SU-DHL-6 (cell line): ENCODE data around the gene POLR3B.

Source experiments
- H2AFZ ChIP-seq: fragments of 200-600 bp; sonication (generic); 2 replicates; pipeline ENCODE4 v1.6.1; 2014; ENCODE audit warnings: low read depth, mild to moderate bottlenecking, moderate library complexity, mixed read lengths, antibody characterized with exemption, low read length; ENCODE audit not compliant: severe bottlenecking
- H3F3A ChIP-seq: fragments of 200-600 bp; shearing (Covaris generic); 2 replicates; pipeline ENCODE4 v1.6.0; 2016; ENCODE audit warnings: antibody characterized with exemption, mild to moderate bottlenecking; ENCODE audit not compliant: insufficient read depth
- H3K27ac ChIP-seq: fragments of 200-600 bp; sonication (generic); 2 replicates; pipeline ENCODE4 v1.5.1; 2016; ENCODE audit warnings: low read depth, mild to moderate bottlenecking, low read length, moderate library complexity, mixed read lengths
- H3K27me3 ChIP-seq: fragments of 200-600 bp; sonication (generic), shearing (Covaris generic); 2 replicates; pipeline ENCODE4 v1.6.0; 2014; ENCODE audit warnings: mild to moderate bottlenecking, low read length
- H3K36me3 ChIP-seq: fragments of 200-600 bp; sonication (generic); 2 replicates; pipeline ENCODE4 v1.6.1; 2014; ENCODE audit warnings: mild to moderate bottlenecking, low read length, mixed read lengths
- H3K4me2 ChIP-seq: fragments of 300-600, 200-600 bp; shearing (Covaris generic), sonication (generic); 2 replicates; pipeline ENCODE4 v1.6.0; 2014; ENCODE audit warnings: low read length, low read depth, mild to moderate bottlenecking; ENCODE audit not compliant: poor library complexity, severe bottlenecking
- H3K4me3 ChIP-seq: fragments of 200-600 bp; sonication (generic); 2 replicates; pipeline ENCODE4 v1.5.1; 2014; ENCODE audit warnings: antibody characterized with exemption, low read length, mild to moderate bottlenecking, mixed read lengths; ENCODE audit not compliant: insufficient read depth, poor library complexity, severe bottlenecking
- H3K79me2 ChIP-seq: fragments of 200-600 bp; sonication (generic); 2 replicates; pipeline ENCODE4 v1.6.1; 2014; ENCODE audit warnings: mild to moderate bottlenecking, low read length, moderate library complexity; ENCODE audit not compliant: insufficient read depth
- H3K9ac ChIP-seq: fragments of 200-600 bp; sonication (generic); 2 replicates; pipeline ENCODE4 v1.7.0; 2014; ENCODE audit warnings: mild to moderate bottlenecking, low read length
- H3K9me2 ChIP-seq: fragments of 200-600 bp; sonication (generic); replicated peaks from 2 replicates; pipeline ENCODE4 v1.6.1; 2014; ENCODE audit warnings: low read length; ENCODE audit not compliant: insufficient read depth
- H3K9me3 ChIP-seq: fragments of 200-600 bp; sonication (generic); 2 replicates; pipeline ENCODE4 v1.6.1; 2014; ENCODE audit warnings: low read length, mixed read lengths; ENCODE audit not compliant: insufficient read depth
- H4K20me1 ChIP-seq: fragments of 200-600 bp; sonication (generic); 2 replicates; pipeline ENCODE4 v1.6.1; 2014; ENCODE audit warnings: low read depth, mild to moderate bottlenecking, antibody characterized with exemption, low read length, moderate library complexity, mixed read lengths
- EZH2phosphoT487 ChIP-seq: fragments of 200-600 bp; sonication (generic), shearing (Covaris generic); conservative IDR thresholded peaks from 2 replicates; pipeline ENCODE4 v1.6.1; 2018; ENCODE audit warnings: mild to moderate bottlenecking, antibody characterized with exemption, low read length, moderate library complexity, mixed read lengths
- TF ChIP-seq, protein P1 (sequence below): fragments of 200-600 bp; sonication (generic); IDR thresholded peaks from one replicate; pipeline ENCODE4 v1.5.1; 2017; ENCODE audit warnings: antibody characterized with exemption, mild to moderate bottlenecking, low read length, moderate library complexity; ENCODE audit not compliant: insufficient read depth, poor library complexity, severe bottlenecking

Gene POLR3B

DNA sequence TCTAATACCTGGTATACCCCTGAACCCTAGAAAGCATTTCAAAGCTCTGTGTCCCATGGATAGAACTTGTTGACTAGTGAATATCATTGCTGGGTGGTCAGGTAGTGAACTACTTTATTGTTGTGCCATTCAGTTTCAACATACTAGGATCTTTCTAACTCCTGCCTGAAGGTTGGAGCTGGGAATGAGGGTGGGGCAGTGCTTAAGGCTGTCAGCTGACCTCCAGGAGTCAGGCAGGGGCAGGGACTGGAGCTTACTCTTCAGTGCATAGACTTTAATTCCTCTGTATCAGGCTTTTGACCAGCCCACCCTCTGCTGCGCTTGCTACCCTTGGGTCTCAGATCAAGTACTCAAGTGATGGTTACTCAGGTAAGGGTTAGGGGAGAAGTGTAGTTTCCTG lies 122.7 kb downstream of the POLR3B start:
- H3K9me2 ChIP-seq: no peaks in the 10 kb centered on the region
- H3K36me3 ChIP-seq: 0 out of 2 replicates have a peak, but pooled peaks cover 5% of the 10 kb centered on the region
- H3K79me2 ChIP-seq: no peaks in the 10 kb centered on the region
- H3K9ac ChIP-seq: no peak overlapping the region
- no peak overlapping the region for H3K4me2 ChIP-seq
- H3F3A ChIP-seq: no peaks in the 10 kb centered on the region
- H3K4me3 ChIP-seq: no peak overlapping the region
- no peak overlapping the region for H3K27ac ChIP-seq
- H3K9me3 ChIP-seq: no peaks in the 10 kb centered on the region
- no peak overlapping the region for H2AFZ ChIP-seq
- H3K27me3 ChIP-seq: no peaks in the 10 kb centered on the region
- TF ChIP-seq EZH2phosphoT487: no peak
- TF ChIP-seq, protein P1, sequence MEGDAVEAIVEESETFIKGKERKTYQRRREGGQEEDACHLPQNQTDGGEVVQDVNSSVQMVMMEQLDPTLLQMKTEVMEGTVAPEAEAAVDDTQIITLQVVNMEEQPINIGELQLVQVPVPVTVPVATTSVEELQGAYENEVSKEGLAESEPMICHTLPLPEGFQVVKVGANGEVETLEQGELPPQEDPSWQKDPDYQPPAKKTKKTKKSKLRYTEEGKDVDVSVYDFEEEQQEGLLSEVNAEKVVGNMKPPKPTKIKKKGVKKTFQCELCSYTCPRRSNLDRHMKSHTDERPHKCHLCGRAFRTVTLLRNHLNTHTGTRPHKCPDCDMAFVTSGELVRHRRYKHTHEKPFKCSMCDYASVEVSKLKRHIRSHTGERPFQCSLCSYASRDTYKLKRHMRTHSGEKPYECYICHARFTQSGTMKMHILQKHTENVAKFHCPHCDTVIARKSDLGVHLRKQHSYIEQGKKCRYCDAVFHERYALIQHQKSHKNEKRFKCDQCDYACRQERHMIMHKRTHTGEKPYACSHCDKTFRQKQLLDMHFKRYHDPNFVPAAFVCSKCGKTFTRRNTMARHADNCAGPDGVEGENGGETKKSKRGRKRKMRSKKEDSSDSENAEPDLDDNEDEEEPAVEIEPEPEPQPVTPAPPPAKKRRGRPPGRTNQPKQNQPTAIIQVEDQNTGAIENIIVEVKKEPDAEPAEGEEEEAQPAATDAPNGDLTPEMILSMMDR: no peak
- no peaks in the 10 kb centered on the region for H4K20me1 ChIP-seq

DNA sequence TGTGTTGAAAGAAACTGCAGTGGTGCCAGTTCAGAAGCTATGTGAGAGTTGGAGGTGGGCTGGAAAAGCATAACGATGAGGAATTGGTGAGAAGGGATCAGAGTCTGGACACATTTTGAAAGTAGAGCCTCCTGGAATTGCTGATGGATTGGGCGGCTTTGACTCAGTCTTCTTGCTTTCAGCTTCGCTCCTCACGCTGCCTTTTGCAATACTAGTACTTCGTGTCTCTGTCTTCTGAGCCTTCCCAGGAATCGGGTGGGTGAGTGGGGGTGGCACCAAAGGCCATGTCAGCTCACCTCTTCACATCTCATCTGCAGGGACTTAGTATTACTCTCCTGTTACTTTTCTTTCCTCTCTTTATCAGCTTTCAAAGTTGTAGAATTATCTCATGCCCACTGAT lies 123.7 kb downstream of the POLR3B start:
- TF ChIP-seq, protein P1: no peak
- no peak for TF ChIP-seq EZH2phosphoT487
- Histone ChIP-seq H3K4me2 (no peak overlapping the region), H3F3A (no peaks in the 10 kb centered on the region), H3K9ac (no peak overlapping the region), H3K27me3 (no peaks in the 10 kb centered on the region), H2AFZ (no peak overlapping the region), H3K79me2 (no peaks in the 10 kb centered on the region), H4K20me1 (no peaks in the 10 kb centered on the region), H3K9me3 (no peaks in the 10 kb centered on the region), H3K27ac (no peak overlapping the region), H3K4me3 (no peak overlapping the region), H3K36me3 (0 out of 2 replicates have a peak, but pooled peaks cover 5% of the 10 kb centered on the region), H3K9me2 (no peaks in the 10 kb centered on the region)

DNA sequence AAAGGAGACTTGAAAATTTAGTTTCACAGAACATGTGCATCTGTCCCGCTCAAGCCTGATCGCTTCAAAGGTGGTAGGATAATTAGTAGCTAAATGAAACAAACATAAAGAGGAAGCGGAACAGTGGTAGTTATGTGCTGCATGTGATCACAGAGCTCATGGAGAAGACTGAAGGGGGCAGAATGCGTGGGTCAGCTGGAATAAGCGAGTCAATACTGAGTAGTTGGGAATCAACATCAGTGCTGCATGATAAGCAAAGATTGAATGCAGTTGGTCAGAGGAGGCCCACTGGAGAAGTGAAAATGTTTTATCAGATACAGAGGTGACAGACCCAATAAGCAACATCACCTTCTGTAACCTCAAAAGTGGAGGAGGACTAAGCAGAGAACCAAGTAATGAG lies 130.1 kb downstream of the POLR3B start:
- H3K79me2 ChIP-seq: no peaks in the 10 kb centered on the region
- H3K36me3 ChIP-seq: no peaks in the 10 kb centered on the region
- H4K20me1 ChIP-seq: no peaks in the 10 kb centered on the region
- H3K9me3 ChIP-seq: no peaks in the 10 kb centered on the region
- no peaks in the 10 kb centered on the region for H3K27me3 ChIP-seq
- TF ChIP-seq, protein P1: no peak
- TF ChIP-seq EZH2phosphoT487: no peak
- H2AFZ ChIP-seq: no peak overlapping the region
- no peak overlapping the region for H3K4me2 ChIP-seq
- no peak overlapping the region for H3K9ac ChIP-seq
- H3K27ac ChIP-seq: no peak overlapping the region
- no peak overlapping the region for H3K4me3 ChIP-seq
- no peaks in the 10 kb centered on the region for H3F3A ChIP-seq
- H3K9me2 ChIP-seq: no peaks in the 10 kb centered on the region

DNA sequence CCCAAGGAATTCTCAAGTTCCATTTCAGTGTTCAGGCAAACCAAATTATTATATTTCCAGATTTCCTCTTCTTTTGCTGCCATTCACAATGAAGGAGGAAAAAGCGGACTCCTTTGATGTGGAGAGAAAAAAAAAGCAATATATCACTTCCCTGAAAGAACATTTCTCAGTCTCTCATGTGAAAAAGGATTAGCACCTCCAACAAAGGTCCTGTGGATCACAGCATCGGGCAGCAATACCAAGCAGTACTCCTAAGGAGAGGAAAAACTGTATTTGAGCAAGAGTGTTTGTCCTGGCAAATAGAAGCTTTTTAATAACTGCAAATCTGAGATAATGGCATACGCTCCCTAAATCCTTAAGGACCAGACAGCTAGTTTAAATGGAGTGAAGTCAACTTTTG lies 131.3 kb downstream of the POLR3B start:
- H3K27me3 ChIP-seq: no peaks in the 10 kb centered on the region
- H3K36me3 ChIP-seq: no peaks in the 10 kb centered on the region
- no peak overlapping the region for H3K4me3 ChIP-seq
- H3K4me2 ChIP-seq: no peak overlapping the region
- H3F3A ChIP-seq: no peaks in the 10 kb centered on the region
- no peaks in the 10 kb centered on the region for H3K79me2 ChIP-seq
- TF ChIP-seq, protein P1: no peak
- no peak for TF ChIP-seq EZH2phosphoT487
- H3K9ac ChIP-seq: no peak overlapping the region
- H4K20me1 ChIP-seq: no peaks in the 10 kb centered on the region
- no peak overlapping the region for H2AFZ ChIP-seq
- no peaks in the 10 kb centered on the region for H3K9me3 ChIP-seq
- H3K9me2 ChIP-seq: no peaks in the 10 kb centered on the region
- H3K27ac ChIP-seq: no peak overlapping the region
